HG03442 (cell line): ENCODE results near the gene SNED1.
"Not testable (repeated sequence)": the region's sequence is repeated elsewhere in the genome, so short reads cannot be mapped to it uniquely, and the experiment has no call there.

ENCODE experiments used
- ATAC-seq: cut with Tn5 transposase; IDR thresholded peaks from one replicate; pipeline ENCODE4 v1.9.1; 2021; ENCODE audit warnings: mild to moderate bottlenecking, moderate library complexity; ENCODE audit not compliant: unreplicated experiment

SNED1 gene

DNA sequence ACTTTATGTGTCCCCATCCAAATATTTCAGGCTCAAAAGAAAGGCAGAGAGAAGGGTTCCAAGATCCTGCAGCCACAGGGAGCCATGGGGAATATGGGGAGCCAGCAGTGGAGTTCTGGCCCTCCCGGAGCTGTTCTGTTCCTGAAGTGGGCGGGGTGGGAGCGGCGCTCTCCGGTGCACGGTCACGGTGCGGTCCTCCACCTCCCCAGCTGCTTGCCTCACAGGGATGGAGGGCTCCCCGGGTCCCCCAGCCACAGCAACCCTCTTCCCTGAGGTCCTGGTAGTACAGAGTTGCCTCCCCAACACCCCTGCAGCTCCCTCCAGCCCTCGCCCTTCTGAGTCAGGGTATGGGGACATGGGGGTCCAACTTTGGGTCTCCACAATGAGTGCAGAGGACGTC is 26.2 kb upstream of the SNED1 start:
- ATAC-seq = no peak

DNA sequence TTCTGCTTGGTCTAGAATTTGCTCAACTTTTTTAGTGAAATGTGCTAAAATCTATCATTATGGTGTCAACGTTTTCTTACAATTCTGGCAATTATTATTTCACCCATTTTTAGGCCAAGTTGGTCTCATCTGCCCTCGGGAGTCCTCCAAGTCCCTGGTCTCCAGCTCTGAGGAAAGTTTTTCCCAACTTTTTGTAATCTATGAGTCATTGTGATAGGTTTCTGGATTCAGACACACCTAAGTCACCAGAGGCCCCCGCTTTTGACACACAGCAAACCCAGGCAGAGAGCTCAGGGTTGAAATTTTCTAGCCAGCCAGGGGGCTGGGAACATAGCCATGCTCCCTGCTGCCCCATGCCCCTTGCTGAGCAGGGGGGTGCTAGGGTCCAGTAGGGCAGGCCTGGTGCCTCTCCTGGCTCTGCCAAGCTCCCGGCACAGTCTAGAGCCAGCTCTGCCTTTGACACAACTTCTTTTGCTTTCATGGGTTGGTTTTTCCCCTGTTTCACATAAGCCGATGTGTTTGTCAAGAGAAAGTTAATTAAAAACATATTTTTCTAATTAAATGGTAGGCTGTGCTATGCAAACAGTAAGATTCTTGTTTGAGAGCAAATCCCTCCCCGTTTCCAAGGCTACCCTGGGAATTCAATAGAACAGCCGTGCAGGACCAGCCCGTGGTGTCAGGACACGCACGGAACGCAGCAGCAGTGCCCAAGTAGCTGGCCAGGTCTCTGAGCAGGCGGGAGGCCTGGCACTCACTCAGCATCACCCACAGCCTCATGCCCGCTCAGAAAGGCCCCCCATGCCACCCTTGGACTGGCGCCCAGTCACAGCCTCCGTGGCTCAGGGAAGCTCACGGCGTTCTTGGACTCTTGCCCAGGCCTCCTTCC is 25.5 kb upstream of the SNED1 start:
- no peak for ATAC-seq

DNA sequence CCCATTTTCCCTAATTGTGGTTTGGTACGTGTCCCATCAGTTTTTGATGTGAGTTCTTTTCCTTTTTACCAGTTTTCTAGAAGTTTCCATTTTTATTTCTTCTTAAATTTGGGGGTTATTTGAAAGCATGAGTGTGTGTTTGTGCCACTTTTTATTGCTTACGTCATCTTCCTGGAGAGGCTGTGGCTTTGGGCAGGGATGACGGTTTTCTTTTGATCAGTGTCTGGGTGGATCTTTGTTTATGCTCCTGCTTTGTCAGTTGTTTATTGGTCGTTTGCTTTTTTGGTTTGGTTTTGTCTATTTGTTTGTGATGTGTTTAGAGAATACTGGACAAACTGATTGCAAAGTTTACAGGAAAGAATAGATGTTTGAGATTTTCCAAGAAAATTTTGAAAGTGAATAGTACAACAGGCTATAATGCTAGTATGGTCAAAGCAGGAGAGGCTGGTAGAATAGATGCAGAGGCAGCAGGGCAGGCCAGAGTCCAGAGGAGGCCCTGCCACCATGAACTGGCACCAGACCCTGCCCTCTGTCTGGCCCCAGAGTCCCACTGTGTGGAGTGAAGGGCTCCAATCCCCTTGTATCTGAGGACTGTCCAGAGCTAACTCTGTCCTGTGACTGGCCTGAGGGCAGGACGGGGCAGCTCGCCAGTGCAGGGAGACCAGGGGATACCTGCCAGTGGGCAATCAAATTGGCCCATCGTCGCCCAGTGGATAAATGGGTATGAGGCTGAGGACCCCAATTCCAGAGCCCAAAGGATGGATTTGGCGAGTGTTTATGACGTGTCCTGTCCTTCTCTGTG is 23.4 kb upstream of the SNED1 start:
- no peak for ATAC-seq

DNA sequence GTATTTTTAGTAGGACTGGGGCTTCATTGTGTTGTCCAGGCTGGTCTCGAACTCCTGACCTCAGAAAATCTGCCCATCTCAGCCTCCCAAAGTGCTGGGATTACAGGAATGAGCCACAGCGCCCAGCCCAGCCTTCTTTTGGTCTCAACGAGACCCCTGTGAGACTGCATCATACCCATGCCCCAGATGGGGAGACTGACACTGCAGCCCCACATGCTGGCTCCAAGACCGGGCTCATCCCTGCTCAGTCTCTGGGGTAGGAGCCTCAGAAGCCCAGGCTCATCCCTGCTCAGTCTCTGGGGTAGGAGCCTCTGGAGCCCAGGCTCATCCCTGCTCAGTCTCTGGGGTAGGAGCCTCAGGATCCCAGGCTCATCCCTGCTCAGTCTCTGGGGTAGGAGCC is 22.5 kb upstream of the SNED1 start:
- ATAC-seq = not testable (repeated sequence)

DNA sequence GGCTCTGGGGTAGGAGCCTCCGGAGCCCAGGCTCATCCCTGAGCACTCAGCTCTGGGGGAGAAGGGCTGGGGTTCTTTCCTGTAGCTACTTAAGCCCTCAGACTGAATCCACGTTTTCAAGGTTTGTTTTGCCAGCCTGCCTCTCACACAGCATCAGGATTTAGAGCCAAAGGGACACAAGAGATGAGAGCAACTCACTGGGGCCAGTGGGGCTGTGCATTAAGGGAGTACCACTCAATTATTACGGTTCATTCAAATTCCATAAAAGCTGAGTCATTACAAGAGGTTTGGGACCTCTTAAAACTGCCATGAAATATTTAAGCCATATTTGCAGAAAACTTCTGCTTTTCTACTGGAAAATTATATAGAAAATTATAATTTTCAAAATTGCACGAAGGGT is 17.1 kb upstream of the SNED1 start:
- ATAC-seq = no peak

DNA sequence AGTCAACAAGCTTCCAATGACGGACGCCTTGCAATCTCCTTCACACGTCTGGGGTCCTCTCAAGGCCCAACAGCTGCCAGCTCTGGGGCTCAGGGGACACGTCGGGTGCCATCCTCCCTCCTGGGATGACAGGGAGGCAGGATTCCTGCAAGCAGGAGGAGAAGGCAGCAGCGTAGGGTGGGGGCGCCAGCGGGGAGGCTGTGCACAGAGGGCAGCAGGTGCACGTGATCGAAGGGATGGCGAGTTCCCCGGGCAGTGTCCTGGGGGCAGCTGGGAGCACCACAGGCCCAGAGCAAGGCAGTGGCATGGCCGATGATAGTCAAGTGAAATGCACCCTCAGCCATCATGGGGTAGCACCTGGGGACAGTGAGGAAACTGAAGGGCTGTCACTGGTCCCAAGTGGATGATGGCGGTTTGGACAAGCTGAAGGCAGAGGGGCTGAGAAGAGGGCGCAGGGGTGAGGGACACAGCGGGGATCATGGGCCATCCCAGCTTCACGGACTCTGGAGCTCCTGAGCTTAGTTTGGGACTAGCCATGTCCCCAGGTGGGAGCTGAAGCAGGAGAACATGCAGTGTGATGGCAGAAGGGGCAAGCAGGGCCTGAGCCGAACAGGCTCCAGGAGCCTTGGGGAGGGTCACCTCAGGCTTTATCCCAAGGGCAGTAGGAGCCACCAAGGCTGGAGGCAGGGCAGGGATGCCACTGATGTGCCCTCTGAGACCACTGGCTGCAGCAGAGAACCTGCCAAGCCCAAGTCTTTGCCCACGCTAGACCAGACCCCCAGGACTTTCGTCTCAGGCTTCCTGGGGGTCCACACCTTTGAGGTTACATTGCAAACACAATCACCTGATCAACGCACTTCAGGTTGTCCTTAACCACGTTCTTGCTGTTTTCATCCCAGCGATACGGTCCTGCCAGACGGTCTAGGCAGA is 16.3 kb upstream of the SNED1 start:
- no peak for ATAC-seq

DNA sequence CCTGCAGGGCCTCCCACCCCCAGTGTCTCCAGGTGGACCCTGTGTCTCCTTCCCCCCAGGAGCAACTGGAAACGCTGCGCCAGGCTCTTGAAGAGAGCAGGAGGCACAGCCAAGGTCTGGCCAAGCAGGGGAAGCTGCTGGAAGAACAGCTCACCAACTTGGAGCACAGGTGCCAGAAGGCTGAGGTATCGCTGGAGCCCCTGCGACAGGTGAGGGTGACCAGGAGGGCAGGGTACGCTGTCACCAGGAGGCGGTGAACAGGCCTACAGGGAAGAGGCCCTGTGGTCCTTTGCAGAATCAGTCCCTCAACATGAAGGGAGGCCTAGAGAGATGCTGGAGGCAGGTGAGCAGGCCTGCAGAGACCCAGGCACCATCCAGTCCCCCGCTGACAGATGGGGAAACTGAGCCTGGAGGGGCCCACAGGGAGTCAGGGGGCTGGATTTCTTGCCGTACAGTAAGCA is 15.6 kb upstream of the SNED1 start:
- ATAC-seq = no peak

DNA sequence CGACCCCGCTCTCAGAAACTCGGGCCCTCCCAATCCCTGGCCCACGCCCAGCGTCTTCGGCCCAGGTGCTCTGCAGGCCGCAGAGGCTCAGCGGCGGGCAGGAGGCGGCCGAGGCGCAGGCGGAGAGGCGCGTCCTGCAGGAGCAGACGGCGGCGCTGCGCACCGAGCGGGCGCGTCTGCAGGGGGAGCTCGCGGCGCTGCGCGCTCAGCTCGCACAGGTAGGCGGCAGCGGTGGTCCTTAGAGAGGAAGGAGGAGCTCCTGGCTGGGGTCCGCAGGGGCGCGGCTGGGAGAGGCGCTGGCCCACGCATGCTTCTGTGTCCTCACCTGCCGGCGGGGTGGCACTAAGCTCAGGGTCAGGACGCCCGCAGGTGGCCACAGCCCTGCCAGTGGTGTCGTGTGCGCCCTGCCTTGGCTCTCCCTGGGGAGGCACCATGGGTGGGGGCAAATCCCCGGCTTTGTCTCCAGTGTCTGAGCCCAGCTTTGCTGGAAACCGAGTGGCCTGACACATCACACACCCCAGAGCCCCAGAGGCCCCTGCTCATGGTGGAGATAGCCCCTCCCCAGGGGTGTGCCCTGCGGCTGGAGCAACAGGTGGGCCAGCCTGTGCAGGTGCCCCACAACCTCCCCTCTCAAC is 14.9 kb upstream of the SNED1 start:
- ATAC-seq = no peak

DNA sequence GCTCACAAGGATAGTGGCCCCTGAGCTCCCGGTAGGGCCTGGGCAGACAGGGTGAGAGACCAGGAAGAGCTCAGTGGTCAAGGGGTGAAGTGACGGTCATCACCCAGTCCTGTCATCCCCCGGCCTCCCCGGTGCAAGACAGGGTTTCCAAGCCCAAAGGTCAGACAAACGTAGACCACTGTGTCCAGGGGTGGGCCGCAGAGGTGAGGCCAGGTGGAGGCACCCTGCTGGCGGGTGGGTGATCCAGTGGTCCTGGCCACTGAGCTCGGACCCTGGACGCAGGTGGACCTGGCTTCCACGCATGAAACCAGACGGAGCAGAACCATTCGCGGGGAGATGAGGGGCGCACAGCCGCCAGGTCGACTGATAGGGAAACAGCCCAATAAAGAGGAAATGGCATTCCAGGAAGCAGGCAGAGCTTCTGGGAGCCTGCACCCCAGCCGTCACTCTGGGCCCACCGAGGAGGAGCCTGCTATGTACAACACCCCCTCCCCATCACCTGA is 14.4 kb upstream of the SNED1 start:
- no peak for ATAC-seq

DNA sequence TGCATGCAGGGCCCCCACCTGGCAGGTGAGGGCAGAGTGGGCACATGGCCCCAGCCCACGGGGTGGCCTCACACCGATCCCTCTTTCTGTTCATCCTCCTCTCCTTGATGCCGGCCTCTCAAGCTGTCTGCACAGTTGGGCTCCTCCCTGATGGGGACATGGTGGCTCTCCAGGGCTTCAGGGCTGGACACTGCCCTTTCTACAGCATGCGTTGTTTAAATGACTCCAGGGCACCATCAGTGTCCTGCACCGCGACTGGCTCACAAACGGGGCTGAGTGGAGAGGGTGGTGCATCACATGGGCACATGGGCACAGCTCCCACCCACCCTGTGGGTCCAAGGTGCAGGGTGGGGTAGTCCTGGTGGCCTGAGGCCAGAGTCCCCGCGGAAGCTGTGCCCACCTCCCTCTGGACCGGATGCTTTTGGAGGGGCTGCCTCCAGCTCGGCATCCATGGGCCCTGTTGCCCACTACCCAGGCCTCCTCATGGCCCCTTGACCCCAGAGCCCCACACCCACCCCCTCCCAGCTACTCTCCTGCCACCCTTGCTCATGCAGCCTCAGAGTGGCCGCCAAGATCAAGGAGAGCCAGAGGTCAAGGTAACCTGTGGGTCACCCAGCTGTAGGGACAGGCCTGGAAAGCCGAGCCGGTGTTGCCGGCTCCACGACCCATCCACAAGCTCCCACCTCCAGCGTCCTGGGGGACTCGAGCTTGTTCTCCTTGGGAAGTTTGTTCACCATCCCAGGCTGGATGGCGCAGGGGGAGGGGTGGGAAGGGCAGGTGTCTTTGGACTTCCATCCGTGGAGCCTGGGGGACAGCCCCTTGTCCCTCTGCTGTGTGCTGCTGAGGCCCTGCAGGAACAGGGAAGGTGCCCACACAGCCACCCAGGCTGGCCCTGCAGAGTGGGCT is 12.3 kb upstream of the SNED1 start:
- ATAC-seq = no peak

DNA sequence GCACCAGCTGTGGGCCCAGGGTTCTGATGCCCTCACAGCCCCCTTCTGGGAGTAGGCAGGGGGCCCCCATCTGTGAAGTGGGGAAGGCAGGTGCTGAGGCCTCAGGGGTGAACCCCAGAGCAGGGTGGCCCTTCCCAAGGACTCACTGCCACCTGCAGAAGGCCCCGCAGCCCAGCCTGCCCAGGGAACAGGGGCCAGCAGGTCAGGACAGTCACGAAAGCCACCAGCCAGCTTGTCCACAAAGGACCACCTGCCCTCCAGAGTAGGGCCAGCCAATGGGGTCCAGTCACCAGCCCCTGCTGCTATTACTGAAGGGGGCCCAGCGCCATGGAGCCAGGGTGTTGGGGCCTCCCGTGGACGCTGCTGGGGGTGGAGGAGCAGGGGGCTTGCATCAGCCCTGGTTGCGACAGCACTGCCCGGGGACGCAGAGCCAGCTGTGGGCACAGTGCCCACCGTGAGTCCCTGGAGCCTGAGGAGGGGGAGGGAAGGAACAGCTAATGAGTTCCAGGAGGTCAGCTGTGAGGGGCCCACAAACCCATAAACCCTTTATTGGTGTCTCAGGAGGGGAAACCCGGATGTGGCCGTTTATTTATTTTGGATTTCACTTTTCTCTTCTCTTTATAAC is 11.5 kb upstream of the SNED1 start:
- ATAC-seq = no peak

DNA sequence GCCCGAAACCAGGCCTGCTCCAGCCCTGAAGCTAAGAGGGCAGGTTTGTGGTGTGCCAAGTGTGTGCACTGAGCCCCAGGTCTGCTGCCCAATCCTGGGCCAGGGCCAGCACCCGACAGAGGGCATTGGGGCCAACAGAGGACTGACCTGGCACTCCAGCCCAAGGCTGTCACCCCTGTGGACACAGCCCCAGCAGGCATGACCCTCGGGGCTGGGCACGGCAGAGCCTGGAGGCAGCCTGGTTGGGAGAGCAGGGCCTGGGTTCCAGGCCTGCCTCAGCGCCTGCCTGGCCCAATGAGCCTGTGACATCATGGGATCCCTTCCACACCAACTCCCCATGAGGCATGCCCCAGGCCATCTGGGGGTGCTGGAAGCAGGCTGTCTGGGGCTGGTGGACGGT is 10.8 kb upstream of the SNED1 start:
- no peak for ATAC-seq

DNA sequence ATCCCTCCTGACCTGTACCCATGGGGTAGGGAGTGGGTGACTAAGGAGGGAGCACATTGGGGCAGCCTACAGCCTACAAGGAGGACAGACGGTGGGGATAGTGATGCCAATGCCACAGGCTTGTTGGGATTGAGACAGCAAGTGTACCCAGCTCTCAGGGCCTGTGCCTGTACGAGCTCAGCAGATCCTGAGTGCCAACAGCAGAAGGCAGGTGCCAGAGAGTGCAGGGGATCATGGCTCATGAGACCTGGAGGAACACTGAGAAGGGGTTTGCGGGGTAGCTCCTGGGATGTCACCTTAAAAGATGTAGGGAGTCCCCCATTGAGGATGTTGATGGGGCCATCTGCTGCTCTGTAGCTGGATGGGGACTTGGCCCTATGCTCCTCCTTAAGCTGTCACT is 10.3 kb upstream of the SNED1 start:
- no peak for ATAC-seq

DNA sequence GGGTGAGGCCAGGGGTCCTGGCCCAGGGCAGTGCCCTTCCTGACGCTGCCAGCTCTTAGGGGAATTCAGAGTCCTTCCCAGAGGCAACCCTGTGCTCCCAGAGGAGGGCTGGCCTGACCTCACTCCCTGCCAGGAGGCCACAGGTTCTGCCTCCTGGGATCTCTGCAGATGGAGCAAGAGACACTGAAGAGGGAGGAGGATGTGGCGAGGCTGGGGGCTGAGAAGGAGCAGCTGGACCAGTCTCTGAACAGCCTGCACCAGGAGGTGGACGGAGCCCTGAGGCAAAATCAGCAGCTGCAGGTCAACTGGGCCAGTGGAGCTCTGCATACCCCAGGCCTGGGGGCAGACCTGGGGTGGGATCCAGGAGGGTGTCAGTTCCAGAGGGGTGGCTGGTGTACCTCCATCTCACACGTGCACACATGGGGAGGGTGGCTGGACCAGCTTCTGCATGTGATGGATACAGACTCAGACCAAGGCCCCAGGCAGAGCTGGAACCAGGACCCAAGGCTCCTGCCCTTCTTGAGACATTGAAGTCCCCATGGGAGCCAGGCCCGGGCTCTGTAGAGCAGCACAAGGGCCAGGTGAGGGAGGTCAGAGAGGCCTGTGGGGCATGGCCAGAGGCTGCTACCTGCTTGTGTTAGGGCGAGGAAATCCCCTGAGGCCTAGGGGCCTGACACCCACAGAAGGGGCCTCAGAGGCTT is 9.7 kb upstream of the SNED1 start:
- no peak for ATAC-seq

DNA sequence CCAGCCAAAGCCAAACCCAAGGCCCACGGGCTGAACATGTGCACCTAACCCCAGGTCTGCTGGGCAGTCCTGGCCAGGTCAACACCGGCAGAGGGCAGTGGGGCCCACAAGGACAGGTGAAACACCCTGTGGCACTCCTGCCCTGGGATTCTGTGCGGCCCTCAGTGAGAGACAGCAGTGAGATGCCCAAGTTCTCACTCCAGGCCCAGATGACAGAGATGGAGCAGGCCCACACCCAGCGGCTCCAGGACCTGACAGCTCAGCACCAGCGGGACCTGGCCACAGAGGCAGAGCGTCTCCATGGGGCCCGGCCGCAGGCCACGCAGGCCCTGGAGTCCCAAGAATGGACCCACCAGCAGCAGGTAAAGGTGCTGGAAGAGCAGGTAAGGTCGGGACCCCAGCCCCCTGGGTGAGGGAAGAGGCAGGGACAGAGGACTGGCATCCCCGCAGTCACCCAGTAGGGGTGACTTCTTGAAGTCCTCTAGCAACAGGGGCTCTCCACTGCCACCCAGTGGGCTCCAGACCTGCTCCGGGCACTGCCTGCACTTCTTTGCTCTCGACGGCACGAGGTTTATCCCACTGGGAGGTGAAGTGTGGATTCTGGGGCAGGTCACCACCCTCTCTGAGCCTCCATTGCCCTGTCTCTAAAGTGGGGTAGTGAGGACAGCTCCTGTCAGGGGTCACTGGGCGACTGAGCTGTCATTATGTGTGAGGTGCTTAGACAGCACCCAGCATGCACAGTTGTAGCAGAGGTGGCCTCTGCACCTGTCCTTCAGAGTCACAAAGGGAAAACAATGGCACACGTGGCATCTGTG is 8.8 kb upstream of the SNED1 start:
- no peak for ATAC-seq

DNA sequence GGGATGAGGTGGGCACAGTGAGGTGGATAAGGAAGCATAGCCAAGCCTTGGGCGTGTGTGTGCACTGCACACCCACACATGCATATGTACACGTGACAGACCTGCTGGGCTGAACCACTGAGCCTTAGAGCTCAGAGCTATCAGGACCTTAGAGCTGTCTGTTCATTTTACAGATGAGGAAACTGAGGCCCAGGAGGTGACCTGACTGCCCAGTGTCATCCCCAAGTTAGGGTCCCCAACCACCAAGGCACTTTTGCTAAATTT is 8.2 kb upstream of the SNED1 start:
- no peak for ATAC-seq

DNA sequence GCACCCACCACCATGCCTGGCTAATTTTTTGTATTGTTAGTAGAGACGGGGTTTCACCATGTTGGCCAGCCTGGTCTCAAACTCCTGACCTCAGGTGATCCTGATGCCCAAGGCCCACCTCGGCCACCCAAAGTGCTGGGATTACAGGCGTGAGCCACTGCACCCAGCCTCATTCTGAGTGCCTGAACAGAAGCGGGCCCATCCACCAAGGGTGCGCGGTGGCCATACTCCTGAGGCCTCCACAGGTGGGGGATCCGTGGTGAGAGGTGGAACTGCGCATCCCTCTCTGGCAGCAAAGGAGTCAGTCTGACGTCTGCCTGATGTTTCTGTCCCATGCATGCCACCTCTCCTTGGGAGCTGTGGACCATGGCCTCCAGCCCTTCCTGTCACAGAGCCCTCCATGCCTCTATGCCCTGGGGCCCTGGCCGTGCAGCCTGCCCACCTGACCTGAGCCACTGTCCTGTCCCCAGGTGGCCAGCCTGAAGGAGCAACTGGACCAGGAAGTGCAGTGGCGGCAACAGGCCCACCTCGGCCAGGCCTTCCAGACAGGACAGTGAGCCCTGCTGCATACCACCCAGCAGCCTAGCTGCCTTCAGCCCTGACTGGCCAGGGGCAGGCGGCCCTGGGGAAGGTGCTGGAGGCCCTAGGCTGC is 7.6 kb upstream of the SNED1 start:
- ATAC-seq = no peak
